IMR-90 (cell line): ENCODE measurements around the gene TP73.

ENCODE experiments used
- FOS ChIP-seq: fragments of 150-350 bp; IDR thresholded peaks from 2 replicates; pipeline ENCODE4 v1.6.1; 2016; ENCODE audit warnings: low read depth, low read length
- MAFK ChIP-seq: IDR thresholded peaks from 2 replicates; pipeline ENCODE4 v1.6.1; 2012; ENCODE audit warnings: low read depth, low read length, improper control_type of control experiment
- MXI1 ChIP-seq: IDR thresholded peaks from 2 replicates; pipeline ENCODE4 v1.6.1; 2012; ENCODE audit warnings: low read depth, mild to moderate bottlenecking, low read length, moderate library complexity, borderline replicate concordance
- POLR2A ChIP-seq: IDR thresholded peaks from 2 replicates; pipeline ENCODE4 v1.6.1; 2012; ENCODE audit warnings: mild to moderate bottlenecking, low read depth, low read length
- TF ChIP-seq, protein P1 (sequence below): conservative IDR thresholded peaks from 2 replicates; pipeline ENCODE4 v1.5.1; 2012; ENCODE audit warnings: mild to moderate bottlenecking, low read depth, low read length, improper control_type of control experiment

DNA sequence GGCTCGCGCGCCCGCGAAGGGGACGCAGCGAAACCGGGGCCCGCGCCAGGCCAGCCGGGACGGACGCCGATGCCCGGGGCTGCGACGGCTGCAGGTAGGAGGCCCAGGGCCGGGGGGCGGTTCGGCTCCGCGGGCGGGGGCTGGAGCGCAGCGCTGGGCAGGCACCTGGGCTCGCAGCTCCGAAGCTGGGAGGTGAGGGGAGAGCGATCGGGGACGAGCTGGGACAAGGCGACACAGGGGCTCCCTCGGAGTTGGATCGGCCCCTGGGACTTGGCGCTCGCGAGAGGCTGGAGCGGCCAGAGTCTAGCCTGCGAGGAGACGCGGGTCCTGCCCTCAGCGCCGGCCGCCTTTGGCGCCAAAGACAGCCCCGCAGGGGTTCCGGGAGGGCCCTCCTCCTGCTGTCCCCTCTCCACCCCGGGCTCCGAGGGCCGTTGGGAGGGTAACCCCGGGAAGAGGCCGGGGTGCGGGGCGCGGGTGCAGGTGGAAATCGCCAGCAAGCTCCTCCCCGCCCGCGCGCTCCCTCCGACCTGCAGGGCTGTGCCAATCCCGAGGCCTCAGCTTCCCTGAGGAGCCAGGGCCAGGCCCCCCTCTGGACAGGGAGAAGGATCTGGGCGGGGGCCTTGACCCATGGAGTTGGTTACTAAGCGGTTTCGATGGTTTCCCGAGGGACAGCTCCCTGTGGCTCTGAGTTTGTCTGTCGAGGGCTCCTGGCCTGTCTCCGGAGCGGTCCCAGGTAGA lies 401 bp downstream of the TP73 start:
- TF ChIP-seq, protein P1, sequence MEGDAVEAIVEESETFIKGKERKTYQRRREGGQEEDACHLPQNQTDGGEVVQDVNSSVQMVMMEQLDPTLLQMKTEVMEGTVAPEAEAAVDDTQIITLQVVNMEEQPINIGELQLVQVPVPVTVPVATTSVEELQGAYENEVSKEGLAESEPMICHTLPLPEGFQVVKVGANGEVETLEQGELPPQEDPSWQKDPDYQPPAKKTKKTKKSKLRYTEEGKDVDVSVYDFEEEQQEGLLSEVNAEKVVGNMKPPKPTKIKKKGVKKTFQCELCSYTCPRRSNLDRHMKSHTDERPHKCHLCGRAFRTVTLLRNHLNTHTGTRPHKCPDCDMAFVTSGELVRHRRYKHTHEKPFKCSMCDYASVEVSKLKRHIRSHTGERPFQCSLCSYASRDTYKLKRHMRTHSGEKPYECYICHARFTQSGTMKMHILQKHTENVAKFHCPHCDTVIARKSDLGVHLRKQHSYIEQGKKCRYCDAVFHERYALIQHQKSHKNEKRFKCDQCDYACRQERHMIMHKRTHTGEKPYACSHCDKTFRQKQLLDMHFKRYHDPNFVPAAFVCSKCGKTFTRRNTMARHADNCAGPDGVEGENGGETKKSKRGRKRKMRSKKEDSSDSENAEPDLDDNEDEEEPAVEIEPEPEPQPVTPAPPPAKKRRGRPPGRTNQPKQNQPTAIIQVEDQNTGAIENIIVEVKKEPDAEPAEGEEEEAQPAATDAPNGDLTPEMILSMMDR: no peak
- TF ChIP-seq POLR2A (no peak), MAFK (no peak), MXI1 (no peak), FOS (no peak)
